Fibroblast of skin of back (primary cell): Measurements from ENCODE around the gene KRTAP10-10.
"Not testable (repeated sequence)": the region's sequence is repeated elsewhere in the genome, so short reads cannot be mapped to it uniquely, and the experiment has no call there.

ENCODE experiments used
- DNase-seq: peaks from one replicate; pipeline ENCODE4 v3.0.0-alpha.2; 2013

Gene KRTAP10-10

DNA sequence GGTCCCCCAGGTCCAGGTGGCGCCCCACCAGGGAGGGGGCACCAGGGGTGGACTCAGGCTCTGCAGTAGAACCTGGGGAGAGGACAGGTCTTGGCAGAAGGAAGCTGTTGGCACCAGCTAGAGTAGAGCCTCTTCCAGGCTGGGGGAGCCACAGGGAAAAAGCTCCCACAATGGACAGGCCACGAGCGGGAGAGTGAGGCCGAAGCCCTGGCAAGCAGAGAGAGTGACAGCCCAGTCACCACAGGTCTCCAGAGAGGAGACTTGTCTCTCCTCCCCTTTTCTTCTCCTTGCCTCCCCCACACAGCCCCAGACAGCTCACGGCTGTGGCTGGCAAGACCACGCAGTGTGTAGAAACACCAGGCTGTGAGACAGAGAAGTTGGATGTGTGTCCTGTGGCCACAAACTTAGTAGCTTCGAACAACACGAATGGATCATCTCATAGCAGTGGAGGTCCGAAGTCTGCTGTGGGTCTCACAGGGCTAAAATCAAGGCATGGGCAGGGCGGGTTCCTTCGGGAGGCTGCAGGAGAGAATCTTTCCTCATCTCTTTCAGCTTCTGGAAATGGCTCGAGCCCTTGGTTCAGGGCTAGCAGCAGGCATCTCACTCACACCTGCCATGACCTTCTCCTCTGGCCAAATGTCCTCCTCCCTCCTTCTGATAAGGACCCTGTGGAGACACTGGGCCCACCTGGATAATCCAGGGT, 14.0 kb downstream of the KRTAP10-10 start:
- DNase-seq, result no peak

DNA sequence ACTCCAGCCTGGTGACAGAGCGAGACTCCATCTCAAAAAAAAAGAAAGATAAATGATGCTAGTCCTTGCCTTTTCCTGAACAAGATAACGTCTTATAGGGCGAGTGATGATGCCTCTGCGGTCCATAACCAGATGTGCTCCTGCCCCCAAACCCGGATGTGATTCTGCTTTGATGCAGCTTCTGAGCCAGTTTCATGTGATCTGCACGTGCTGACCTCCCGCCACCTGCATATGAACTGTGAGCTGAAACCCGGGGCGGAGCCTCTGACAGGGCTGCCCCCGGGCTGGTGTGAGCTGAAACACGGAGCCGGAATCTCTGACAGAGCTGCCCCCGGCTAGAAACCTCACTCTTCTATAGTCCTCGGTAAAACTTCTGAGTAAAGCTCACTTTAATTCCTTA, 16.0 kb downstream of the KRTAP10-10 start:
- no peak for DNase-seq

DNA sequence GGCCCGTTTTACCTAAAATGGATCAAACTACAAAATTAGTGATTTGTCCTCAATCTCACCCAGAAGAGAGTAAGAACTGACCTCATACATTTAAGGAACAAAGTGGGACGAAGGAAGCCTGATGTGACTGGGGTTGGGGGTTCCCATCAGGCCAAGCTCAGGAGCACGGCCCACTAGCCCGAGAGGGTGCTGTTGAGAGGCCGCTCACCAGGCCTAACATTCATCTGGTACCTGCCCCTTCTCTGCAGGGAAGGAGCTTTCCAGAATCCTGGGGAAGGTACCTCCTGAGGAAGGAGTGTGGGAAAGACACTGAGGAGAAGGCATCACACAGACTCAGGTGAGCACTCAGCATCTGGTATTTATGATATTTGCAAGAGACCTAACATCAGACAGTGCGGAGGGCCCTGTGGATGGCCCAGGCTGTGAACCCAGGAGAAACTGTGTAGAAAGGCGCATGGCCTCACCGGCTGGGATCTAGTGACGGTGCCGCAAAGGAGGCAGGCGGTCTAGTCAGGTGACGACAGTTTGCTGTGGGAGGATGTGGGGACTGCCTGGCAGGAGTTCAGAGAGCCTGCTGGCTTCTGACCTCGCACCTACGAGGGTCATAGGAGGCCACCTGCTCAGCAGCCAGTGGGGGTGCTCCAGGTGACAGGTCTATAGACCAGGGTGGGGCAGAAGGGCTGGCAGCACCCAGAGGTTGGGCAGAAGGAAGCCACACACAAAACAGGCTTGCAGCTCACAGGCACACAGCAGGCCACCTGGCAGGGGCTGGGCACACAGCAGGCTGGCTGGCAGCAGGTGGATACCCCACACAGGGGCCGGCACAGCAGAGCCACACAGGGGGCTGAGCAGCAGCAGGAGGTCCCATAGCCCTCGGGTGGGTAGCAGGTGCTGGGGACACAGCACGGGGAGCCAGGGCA, 16.8 kb downstream of the KRTAP10-10 start:
- no peak for DNase-seq

DNA sequence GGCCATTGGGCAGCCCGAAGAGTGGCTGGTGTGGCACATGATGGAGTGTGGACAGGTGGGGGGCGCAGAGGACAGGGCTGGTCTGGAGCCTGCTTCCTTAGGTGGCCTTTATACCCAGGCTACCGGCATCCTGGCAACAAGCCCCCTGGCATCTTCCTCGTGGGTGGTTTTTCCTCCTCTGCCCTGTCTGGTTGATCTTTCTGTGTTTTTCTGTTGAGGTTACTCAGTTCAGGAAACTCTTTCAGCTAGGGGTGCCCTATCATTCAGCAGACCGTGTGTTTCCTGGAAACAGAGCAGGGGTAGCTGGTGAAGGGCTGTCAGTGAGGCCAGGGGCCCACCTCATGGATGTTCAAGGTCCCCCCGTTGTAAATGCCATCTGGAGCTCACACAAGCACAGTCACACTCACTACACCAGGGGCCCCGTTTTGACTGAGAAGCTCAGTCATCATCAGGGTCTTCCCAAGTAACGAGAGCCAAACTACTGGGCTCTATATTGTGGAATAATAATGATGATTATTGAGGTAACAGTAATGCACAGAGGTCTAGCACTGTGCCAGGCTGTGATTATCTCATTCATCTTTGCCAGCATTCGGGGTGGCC, 17.5 kb downstream of the KRTAP10-10 start, which contains the start of gene KRTAP12-4:
Gene KRTAP12-4 (minus strand): TSS at position 84 of the 600 bp plus-strand sequence. CDS start 45 bp downstream, at position 39.
- no peak for DNase-seq

DNA sequence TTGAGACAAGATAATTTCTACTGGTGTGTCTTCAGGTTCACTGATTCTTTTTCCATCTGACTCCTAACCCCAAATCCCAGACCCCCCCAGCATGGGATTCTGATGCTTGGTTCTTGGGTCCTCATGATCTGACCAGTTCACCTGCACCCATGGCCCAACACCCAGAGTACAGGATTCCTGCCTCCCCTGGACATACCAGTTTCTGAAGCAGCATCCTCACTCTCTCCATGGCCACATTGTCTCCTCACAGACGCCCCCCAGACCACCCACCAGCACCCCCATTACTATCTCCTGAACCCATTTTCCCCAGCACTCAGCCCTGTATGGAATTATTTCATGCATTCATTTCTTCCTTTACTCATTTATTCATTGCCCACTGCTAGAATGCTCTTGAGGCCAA, 19.7 kb downstream of the KRTAP10-10 start:
- no peak for DNase-seq

DNA sequence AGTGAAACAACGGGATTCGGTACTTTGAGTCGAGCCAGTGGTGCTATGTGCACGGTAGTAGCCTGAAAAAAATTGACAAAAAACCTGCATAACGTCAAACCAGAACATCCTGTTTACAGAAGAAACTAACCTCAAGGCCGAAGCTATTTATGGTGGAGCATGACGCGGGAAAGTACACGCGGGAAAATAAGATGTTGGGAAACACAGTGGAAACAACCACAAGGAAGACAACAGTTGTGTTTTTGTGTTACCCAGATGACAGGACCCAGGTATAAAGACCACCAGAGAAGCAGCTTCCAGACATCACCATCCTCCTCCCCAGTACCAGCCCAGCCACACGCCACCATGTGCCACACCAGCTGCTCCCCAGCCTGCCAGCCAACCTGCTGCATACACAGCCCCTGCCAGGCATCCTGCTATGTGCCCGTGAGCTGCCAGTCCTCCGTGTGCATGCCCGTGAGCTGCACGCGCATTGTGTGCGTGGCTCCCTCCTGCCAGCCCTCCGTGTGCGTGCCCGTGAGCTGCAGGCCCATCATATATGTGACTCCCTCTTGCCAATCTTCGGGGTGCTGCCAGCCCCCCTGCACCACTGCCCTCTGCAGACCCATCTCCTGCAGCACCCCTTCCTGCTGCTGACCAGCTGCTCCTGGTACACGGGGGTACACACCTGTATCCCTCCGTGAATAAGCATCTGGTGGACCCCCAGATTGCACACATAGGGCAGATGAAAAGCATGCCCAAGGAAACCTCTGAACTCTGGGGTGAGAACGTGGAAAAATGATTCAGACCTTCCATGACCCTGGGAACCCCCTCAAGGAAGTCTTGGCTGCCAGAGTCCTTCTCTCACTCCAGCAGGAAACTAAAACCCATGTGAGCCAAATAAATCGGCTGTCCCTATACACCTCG, 20.7 kb downstream of the KRTAP10-10 start, which contains the start of gene KRTAP12-3:
Gene KRTAP12-3 (plus strand): TSS at position 298 of the 906 bp plus-strand sequence. CDS start 48 bp downstream, at position 346.
- no peak for DNase-seq

DNA sequence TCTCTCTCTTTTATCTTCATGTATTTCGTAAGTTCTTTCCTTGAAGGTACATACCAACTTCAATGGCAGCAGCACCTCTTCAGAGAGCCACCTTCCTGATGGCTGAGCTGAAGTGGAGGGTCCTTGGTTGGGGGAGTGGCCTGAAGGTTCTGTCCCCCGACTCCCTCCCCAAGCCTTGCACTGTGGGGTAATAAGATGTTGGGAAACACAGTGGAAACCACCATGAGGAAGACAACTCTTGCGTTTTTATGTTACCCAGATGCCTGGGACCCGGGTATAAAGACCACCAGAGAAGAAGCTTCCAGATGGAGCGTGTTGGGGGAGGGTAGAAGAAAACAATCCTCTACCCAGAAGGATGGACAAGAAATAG, 21.4 kb downstream of the KRTAP10-10 start:
- DNase-seq, result no peak

DNA sequence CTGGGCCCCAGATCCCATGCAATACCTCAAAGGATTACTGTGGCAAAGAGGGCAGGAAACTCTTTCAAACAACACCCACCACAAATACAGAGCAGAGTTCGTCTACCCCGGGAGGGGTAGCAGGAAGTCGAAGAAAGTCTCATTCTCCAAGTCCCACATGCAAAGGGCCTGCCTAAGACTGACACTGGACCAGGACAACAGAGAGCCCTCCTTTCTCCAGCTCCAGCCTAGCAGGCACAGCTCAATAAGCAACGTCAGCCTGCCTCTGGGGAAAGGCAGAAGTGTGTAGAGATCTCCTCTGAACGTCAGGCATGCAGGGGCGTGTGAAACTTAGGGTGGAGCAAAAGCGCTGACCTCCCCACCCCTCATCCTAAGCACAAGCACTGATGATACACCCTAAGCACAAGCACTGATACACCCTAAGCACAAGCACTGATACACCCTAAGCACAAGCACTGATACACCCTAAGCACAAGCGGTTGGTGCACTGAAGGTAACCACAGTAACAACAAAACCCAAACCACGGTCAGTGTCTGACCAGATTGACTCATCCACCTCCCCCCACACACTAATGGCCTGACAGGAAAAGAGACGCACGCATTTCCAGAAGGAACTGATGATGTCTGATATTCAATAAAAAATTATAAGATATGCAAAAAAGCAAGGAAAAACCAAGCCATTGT, 21.9 kb downstream of the KRTAP10-10 start:
- no peak for DNase-seq

DNA sequence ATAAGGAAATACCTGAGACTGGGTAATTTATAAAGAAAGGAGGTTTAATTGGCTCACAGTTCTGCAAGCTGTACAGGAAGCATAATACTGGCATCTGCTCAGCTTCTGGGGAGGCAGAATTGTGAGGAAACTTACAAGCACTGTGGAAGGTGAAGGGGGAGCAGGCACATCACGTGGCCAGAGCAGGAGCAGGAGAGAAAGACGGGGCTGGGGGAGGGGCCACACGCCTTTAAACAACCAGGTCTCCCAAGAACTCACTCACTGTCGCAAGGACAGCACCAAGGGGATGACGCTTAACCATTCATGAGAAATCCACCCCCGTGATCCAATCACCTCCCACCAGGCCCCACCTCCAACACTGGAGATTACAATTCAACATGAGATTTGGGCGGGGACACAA, 24.4 kb downstream of the KRTAP10-10 start:
- not testable (repeated sequence) for DNase-seq

DNA sequence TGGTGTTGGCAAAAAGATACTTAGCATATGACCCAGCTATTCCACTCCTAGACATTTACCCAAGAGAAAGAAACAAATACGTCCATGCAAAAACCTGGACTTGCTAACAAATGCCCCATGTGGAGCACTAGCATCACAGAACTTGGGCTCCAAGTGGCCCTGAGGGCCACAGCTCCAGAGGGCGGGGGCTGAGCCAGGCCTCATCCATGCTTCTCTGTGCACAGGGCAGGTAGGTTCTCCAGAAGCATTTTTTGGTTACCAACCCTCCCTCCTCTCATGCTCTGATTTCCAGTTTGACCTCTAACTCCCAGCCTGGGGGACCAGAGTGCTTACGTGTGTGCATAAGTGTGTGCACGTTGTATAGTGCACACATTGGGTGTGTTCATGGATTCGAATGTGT, 27.5 kb downstream of the KRTAP10-10 start:
- no peak for DNase-seq

DNA sequence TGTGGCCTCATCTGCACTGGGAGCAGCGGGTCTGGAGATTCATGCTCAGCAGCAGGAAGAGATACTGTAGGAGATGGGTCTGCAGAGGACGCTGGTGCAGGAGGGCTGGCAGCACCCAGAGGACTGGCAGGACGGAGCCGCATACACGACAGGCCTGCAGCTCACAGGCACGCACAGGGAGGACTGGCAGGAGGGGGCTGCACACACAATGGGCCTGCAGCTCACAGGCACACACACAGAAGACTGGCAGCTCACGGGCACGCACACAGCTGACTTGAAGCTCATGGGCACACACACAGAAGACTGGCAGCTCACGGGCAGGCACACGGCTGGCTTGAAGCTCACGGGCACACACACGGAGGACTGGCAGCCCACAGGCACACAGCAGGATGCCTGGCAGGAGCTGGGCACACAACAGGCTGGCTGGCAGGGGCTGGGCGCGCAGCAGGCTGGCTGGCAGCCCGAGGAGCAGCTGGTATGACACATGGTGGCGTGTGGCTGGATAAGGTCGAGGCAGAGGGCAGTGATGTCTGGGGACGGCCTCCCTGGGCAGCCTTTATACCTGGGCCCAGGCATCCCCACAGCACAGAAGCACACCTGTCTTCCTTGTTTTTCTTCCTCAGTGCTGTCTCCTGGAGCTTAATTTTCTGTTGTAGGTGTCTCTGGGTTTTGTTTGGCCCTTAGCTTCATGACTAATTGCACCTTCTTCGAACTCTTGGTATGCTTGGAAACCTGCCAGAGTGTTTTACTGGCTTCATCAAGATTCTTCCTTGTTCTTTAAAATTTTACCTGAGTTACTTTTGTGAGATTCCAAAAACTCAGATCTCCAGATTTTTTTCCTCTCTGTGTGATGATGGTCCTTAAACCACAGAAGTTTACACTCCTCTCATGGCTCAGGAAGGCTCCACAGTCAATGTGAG, 29.5 kb downstream of the KRTAP10-10 start, which contains the start of gene KRTAP12-2:
Gene KRTAP12-2 (minus strand): TSS at position 527 of the 920 bp plus-strand sequence. CDS start 41 bp downstream, at position 486.
- no peak for DNase-seq

DNA sequence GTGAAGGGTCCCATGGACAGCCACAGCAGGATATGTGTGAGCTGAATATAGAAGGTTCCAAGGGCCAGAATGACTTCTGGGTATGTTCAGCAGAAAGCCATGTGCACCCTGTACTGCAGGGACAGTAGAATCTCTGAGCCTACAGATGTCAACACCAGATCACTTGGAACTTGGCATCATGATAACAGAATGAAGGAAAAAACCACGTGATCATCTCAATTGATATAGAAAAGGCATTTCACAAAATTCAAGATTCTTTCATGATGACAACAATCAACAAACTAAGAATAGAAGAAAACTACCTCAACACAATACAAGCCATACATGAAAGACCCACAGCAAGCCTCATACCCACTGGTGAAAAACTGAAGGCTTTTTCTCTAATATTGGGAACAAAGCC, 30.5 kb downstream of the KRTAP10-10 start:
- DNase-seq, result no peak

DNA sequence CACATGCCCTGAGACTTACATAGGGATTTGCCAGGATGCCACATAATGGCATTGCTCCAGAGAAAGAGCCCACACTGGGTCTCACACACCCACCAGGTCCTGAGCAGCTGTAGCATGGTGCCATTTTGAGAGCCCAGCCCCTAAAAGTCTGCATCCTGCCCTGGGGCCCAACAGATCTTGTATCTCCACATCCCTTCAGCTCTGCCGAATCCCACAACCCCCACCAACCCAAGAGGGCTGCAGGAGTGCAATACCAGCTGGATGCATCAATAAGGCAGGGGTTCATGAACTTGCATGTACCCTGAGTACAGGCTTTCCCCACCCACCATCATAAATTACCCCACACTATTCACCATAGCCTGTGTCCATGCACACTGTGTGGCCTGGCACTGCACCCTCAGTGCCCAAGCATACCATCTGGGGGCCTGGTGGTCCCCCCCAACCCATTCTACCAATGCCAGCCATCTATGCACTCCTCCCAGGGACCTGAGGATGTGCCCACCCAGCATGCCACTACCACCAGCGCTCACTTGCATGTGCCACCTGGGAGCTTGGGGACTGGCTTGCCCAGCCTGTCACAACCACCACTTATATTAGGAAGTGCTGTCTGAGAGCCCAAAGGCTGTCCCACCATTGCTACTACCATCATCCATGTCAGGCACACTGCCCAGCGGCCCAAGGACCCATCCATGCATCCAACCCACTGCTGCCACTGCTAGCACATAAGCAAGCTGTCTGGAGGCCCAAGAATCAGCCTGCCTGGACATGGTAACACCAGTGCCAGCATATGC, 33.7 kb downstream of the KRTAP10-10 start:
- no peak for DNase-seq

DNA sequence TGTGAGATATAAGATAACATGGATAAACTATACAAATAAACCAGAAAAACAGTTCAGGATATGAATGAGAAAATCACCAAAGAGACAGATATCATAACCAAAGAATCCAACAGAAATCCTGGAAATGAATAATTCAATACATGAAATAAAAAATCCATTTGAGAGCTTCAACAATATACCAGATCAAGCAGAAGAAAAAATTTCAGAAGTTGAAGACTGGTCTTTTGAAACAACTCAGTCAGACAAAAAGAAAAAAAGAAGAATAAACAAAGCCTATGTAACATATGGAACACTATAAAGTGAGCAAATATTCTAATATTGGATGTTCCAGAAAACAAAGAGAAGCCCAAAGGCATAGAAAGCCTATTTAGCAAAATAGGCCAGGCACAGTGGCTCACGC, 34.8 kb downstream of the KRTAP10-10 start:
- DNase-seq, result no peak

DNA sequence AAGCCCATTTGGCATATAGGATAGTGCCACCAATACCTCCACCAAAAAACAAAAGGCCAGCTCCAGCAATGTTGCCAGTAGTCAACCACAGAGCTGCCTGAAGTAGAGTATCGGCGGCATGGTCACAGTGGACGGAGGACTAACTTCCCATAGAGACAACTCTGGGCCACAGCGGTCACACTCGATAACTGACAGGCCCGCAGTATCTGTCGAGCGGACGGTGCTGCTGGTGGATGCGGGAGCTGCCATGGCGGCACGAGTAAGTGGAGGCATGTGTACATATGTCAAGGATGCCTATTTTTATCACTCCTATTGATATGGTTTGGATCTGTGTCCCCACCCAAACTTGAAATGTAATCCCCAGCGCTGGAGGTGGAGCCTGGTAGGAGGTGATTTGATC, 40.7 kb downstream of the KRTAP10-10 start:
- DNase-seq, result no peak

DNA sequence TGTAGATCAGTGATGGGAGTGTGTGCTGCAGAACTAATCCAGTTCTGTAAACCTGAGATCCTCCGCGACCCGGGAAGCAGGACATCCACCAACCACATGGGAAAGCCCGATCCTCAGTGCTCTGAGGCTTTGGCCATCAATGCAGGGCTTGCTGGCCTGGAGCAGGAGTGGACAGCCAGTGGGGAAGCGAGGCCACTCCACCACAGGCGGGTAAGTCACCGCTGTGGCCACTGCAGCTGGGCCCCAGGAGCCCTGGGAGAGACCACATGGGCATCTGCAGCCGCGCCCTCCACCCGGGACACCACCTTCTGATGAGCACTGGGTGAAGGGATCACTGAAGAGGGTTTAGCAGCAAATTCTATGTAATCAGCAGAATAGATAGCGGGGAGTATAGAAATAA, 44.0 kb downstream of the KRTAP10-10 start:
- DNase-seq, result no peak

DNA sequence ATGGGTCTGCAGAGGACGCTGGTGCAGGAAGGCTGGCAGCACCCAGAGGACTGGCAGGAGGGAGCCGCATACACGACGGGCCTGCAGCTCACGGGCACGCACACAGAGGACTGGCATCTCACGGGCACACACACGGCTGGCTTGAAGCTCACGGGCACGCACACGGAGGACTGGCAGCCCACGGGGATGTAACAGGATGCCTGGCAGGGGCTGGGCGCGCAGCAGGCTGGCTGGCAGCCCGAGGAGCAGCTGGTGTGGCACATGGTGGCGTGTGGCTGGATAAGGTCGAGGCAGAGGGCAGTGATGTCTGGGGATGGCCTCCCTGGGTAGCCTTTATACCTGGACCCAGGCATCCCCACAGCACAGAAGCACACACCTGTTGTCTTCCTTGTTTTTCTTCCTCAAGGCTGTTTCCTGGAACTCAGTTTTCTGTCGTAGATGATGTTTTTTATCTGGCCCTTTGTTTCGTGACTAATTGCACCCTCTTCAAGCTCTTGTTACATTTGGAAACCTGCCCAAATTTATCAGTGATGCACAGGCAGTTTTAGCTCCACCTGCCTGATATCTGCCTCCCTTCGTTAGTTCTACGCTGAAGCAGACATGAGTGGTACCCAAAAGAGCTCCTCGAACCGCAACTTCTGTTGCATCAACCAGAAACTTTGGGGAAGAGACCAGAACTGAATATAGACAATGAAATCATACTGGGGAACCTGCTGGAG, 44.9 kb downstream of the KRTAP10-10 start, which contains the start of gene KRTAP12-1:
Gene KRTAP12-1 (minus strand): TSS at position 303 of the 719 bp plus-strand sequence. CDS start 40 bp downstream, at position 263.
- DNase-seq, result no peak

DNA sequence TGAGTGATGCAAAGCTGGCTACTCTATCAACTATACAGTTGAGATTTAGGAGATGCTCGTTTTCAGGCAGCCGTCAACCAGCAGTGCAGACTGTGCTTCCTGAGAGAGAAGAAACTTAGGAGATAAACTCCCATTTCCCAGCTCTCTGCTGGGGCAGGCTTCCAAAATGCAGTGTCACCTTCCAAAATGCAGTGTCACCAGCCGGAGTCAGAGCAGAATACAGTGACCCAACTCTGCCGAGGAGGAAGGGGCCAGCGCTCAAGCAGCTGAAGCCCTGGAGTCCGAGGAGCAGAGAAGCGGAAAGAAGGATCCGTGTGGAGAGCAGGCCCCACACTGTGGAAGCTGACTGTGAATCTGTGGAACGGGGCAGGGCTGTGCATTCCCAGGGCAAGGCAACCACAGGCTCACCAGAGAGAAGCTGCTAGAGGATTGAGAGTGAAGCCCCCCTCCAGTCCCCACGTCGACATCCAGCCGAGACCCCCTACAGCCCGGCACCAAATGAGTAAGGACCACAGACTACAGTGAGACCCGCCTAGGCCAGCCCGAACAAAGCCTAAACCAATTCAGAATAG, 45.5 kb downstream of the KRTAP10-10 start:
- DNase-seq, result no peak
